ENCODE measurements around the gene RNF220. TPM values are rescaled to one million over a fixed set of nuclear protein-coding genes. Genes with fewer than 3 reads are reported as not detected.

Gene RNF220
- total RNA-seq, 2 donors from 2014 or later, result 54.8 to 88.7 TPM

DNA sequence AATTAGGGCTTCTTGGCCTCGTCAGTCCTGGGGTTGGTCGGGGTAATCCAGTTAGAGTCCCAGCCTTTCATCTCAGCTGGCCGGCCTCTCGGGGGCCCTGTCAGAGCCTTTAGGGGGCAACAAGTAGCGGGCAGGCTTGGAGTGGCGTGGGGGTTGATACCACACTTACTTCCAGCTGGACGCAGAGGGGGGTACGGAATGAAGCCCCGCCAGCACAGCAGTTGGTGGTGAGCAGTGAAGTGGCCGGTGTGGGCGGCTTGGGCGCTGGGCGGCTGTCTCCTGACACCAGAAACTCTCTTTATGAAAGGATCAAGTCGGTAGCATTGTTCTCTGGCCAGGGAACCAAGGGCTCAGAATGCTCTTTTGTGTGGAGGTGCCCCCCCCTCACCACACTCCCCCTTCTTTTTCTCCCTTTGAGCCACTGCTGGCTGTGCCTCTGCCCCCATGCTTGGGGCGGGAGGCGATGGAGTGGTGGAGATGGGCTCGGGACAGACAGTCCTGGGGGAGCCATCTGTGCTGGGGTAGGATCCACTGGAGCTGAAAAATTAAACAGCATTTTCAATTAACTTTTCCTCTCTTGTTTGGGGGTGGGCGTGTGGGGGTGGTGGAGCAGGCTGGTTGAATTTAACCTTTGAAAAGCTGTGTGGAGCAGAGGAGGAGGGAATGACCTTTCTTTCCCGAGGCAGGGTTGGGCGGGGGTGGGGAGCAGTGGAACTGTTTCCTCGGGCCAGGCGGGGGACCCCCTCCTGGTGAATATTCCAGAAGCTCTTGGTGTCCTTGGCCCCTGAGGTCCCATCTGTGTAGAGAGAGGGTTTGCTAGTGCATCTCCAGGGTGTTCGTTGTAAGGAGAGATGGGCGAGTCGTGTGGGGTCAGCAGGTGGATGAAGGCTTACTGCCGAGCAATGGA, 102.7 kb downstream of the RNF220 start:
- Mint-ChIP-seq H3K27me3 (peaks cover 15% of the 10 kb centered on the region), H3K36me3 (ENCODE audit: low read depth) (no peaks in the 10 kb centered on the region), H3K4me1 (peaks cover 10% of the 10 kb centered on the region), H3K27ac (no peak overlapping the region), H3K4me3 (no peak overlapping the region), H3K9me3 (no peaks in the 10 kb centered on the region)
- no peak for ATAC-seq (replicated peaks)

- peaks cover 10% of the 10 kb centered on the region for H3K4me1 Mint-ChIP-seq
- H3K27me3 Mint-ChIP-seq, result peaks cover 15% of the 10 kb centered on the region
- no peak for ATAC-seq (replicated peaks)
- no peak overlapping the region for H3K4me3 Mint-ChIP-seq
- H3K27ac Mint-ChIP-seq, result no peak overlapping the region
- H3K9me3 Mint-ChIP-seq, result no peaks in the 10 kb centered on the region
- H3K36me3 Mint-ChIP-seq (ENCODE audit: low read depth), result no peaks in the 10 kb centered on the region
These were observed 103.3 kb downstream of the RNF220 start for GRCh38 chr1:44508397-44508745.

DNA sequence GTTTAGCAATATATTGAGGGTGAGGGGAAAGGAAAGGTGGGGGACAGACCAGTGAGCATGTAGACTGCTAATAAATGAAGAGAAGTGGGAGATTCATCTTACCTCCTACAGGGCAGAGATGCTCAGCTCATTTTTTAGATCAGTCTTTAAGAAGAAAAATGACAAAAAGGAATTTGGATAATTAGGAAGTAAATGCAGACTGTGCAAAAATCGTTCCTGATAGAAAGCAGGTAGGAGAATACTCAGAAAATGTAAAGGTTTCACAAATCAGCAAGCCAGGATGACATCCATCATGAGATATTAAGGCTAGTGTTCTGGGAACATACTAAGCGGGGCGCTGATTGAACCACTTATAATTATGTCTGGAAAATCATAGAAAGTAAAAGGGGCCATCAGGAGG, 106.3 kb downstream of the RNF220 start:
- ATAC-seq (replicated peaks), result no peak
- Mint-ChIP-seq H3K27ac (peak overlapping the region; percentile 69), H3K4me1 (peaks cover 10% of the 10 kb centered on the region), H3K27me3 (peaks cover 28% of the 10 kb centered on the region), H3K9me3 (no peaks in the 10 kb centered on the region), H3K36me3 (ENCODE audit: low read depth) (no peaks in the 10 kb centered on the region), H3K4me3 (peak overlapping the region; percentile 13)

DNA sequence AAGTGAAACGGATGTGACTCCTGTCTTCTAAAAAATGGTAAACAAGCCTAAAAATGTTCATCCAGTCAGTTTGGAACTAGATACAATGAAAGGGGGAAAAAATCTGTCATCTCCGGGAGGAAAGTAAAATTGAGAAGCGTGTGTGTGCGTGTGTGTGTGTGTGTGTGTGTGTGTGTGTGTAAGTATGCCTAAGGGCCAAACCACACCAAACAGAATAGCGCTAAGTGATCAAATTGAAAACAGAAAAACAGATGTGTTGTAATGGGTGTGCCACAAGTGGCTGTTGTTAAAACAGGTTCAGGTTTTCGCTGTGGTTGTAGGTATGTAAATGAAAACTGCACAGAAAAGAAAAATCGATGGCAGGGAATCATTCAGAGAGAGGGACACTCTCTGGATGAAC, 106.7 kb downstream of the RNF220 start:
- peak; percentile 83 for ATAC-seq (replicated peaks)
- H3K27me3 Mint-ChIP-seq, result peaks cover 29% of the 10 kb centered on the region

DNA sequence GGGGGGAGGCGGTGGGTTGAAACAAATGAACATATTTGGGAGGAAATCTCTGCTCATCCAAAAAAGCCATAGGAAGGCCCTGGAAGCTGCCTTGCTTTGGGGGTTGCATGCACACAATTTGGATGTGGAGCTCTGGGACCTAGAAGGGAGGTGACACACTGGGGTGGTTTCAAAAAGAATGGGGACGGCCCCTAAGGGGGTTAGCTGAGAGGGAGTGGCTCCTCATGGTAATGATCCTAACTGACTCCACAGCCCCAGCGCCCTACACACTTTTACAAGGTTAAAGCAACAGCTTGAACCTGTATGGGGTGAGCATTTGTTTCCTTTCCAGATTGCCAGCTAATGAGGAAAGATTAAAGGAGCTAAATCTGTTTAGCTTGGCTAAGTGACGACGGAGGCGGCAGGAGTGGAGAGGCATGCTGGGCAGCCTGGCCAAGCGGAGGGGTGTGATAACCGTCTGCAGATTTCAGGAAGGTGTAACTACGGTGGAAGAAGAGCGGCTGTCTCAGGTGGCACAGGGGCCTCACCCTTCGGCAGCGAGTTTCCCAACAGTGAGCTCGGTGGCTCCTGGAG, 107.3 kb downstream of the RNF220 start:
- peak; percentile 91 for ATAC-seq (replicated peaks)
- Mint-ChIP-seq H3K9me3 (no peaks in the 10 kb centered on the region), H3K36me3 (ENCODE audit: low read depth) (no peaks in the 10 kb centered on the region), H3K27ac (peak overlapping the region; percentile 69), H3K4me3 (peak overlapping the region; percentile 13), H3K4me1 (peaks cover 10% of the 10 kb centered on the region), H3K27me3 (peaks cover 30% of the 10 kb centered on the region)

More for the DNA sequence above, 106.7 kb downstream of the RNF220 start:
- Mint-ChIP-seq H3K4me1 (peaks cover 10% of the 10 kb centered on the region), H3K27ac (peak overlapping the region; percentile 69), H3K9me3 (no peaks in the 10 kb centered on the region), H3K4me3 (peak overlapping the region; percentile 13), H3K36me3 (ENCODE audit: low read depth) (no peaks in the 10 kb centered on the region)

DNA sequence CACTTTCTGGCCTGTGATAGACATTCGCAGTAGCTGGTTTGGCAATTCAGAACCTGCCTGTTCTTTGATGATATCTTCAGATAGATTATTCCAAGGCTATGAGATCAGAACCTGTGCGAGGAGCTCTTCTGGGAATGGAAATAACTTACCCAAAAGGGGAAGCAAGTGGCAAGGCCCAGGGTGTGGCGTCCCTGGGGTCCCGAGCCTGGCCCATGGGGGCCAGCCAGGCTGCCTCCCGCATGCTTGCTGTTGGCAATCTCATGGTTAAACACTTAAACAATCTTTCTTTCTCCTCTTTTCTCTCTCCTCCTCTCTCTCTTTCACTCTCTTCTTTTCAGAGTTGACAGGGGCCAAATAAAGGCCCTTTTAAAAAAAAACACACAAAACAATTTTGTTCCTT, 108.1 kb downstream of the RNF220 start:
- Mint-ChIP-seq H3K4me3 (no peak overlapping the region), H3K27ac (no peak overlapping the region), H3K36me3 (ENCODE audit: low read depth) (no peaks in the 10 kb centered on the region), H3K4me1 (peaks cover 10% of the 10 kb centered on the region), H3K27me3 (peaks cover 31% of the 10 kb centered on the region), H3K9me3 (no peaks in the 10 kb centered on the region)
- no peak for ATAC-seq (replicated peaks)

GRCh38 chr1:44514673-44515072, 109.6 kb downstream of the RNF220 start:
- ATAC-seq (replicated peaks), result no peak
- Mint-ChIP-seq H3K9me3 (no peaks in the 10 kb centered on the region), H3K4me3 (no peak overlapping the region), H3K4me1 (peaks cover 10% of the 10 kb centered on the region), H3K36me3 (ENCODE audit: low read depth) (no peaks in the 10 kb centered on the region), H3K27ac (no peak overlapping the region), H3K27me3 (peaks cover 33% of the 10 kb centered on the region)

GRCh38 chr1:44515416-44515815, 110.4 kb downstream of the RNF220 start:
- H3K4me1 Mint-ChIP-seq, result peaks cover 10% of the 10 kb centered on the region

GRCh38 chr1:44519035-44519676, 114.1 kb downstream of the RNF220 start:
- Mint-ChIP-seq H3K4me3 (no peak overlapping the region), H3K36me3 (ENCODE audit: low read depth) (no peaks in the 10 kb centered on the region), H3K27ac (no peak overlapping the region), H3K9me3 (no peaks in the 10 kb centered on the region), H3K27me3 (peaks cover 36% of the 10 kb centered on the region), H3K4me1 (no peaks in the 10 kb centered on the region)
- ATAC-seq (replicated peaks), result no peak

More at GRCh38 chr1:44515416-44515815, 110.4 kb downstream of the RNF220 start:
- Mint-ChIP-seq H3K27me3 (peaks cover 37% of the 10 kb centered on the region), H3K4me3 (no peak overlapping the region), H3K36me3 (ENCODE audit: low read depth) (no peaks in the 10 kb centered on the region), H3K9me3 (no peaks in the 10 kb centered on the region), H3K27ac (no peak overlapping the region)
- ATAC-seq (replicated peaks), result no peak

GRCh38 chr1:44521378-44522080, 116.5 kb downstream of the RNF220 start:
- H3K36me3 Mint-ChIP-seq (ENCODE audit: low read depth), result no peaks in the 10 kb centered on the region
- peaks cover 18% of the 10 kb centered on the region for H3K27me3 Mint-ChIP-seq
- H3K4me3 Mint-ChIP-seq, result no peak overlapping the region
- no peak for ATAC-seq (replicated peaks)
- H3K4me1 Mint-ChIP-seq, result no peaks in the 10 kb centered on the region
- no peak overlapping the region for H3K27ac Mint-ChIP-seq
- no peaks in the 10 kb centered on the region for H3K9me3 Mint-ChIP-seq

- Mint-ChIP-seq H3K27me3 (peaks cover 8% of the 10 kb centered on the region), H3K4me3 (no peak overlapping the region), H3K36me3 (ENCODE audit: low read depth) (no peaks in the 10 kb centered on the region), H3K27ac (no peak overlapping the region), H3K4me1 (no peaks in the 10 kb centered on the region), H3K9me3 (no peaks in the 10 kb centered on the region)
- ATAC-seq (replicated peaks), result no peak
These were observed 118.8 kb downstream of the RNF220 start for GRCh38 chr1:44523593-44524591.

DNA sequence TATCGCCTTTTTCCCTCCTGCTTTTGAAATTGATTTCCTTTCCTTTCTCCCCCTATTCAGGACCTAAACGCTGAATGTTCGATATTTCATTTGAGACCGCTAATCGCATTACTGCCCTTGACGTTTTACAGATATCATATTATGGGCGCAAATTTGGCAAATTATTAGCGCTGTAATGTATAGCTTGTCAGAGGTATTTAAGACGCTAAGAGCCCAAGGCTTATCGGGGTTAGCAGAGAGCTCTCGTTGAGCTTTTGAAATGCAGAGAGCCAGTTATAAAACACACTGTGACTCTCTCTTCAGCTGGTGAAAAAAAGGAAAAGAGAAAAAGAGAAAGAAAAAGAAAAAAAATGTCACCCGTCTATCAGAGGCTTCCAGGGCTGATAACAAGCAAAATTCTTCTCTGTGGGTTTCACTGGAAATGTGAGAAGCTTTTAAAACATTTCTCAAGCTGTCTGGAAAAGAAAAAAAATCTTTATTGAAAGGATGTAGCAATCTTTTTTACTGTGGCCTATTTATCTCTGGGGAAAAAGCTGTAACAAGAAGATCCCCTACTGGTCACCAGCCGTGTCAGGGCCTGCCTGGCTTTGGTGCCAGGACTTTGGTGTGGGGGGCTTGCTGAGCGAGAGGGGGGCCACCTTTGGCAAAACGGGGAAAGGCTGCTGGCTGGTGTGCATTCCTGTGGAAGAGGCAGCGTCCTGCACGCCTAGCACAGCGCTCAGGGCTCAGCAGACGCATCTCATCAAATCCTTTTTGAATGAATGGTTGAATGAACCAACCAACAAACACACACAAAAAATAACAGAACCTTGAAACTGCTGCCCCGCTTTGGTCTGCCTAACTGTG, 119.8 kb downstream of the RNF220 start:
- no peak for ATAC-seq (replicated peaks)
- H3K27ac Mint-ChIP-seq, result no peak overlapping the region

More for the DNA sequence above, 119.8 kb downstream of the RNF220 start:
- H3K9me3 Mint-ChIP-seq, result no peaks in the 10 kb centered on the region
- no peaks in the 10 kb centered on the region for H3K4me1 Mint-ChIP-seq
- H3K27me3 Mint-ChIP-seq, result peaks cover 4% of the 10 kb centered on the region
- H3K4me3 Mint-ChIP-seq, result no peak overlapping the region
- no peaks in the 10 kb centered on the region for H3K36me3 Mint-ChIP-seq (ENCODE audit: low read depth)
